DOHH2 (cell line): Measurements from ENCODE around the gene ATP2A1.

ENCODE experiments used
- EZH2phosphoT487 ChIP-seq: fragments of 200-600 bp; sonication (generic); IDR thresholded peaks from 2 replicates; pipeline ENCODE4 v1.6.1; 2017; ENCODE audit warnings: borderline replicate concordance, mild to moderate bottlenecking, antibody characterized with exemption, low read length, moderate library complexity, mixed read lengths
- TF ChIP-seq, protein P1 (sequence below): fragments of 200-600 bp; sonication (generic); IDR thresholded peaks from one replicate; pipeline ENCODE4 v1.5.1; 2014; ENCODE audit warnings: antibody characterized with exemption, mild to moderate bottlenecking, low read depth, low read length; ENCODE audit not compliant: poor library complexity, severe bottlenecking

DNA sequence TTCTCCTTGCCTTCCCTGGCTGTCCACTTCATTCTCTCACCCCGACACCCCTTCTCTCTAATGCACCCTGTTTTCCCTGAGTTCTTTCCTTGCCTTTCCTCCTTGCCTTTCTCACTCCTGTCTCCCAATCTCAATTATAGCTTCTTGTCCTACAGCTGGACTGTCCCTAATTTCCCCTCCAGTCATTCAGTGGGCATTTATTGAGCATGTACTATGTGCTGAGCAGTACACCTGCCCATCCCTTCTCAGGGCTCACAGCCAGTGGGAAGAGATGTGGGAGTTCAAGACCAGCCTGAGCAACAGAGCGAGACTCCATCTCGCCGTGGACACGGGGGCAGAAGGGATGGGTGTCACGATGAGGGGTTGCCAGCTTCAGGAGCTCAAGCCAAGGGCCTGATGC lies 5.8 kb downstream of the ATP2A1 start:
- TF ChIP-seq, protein P1, sequence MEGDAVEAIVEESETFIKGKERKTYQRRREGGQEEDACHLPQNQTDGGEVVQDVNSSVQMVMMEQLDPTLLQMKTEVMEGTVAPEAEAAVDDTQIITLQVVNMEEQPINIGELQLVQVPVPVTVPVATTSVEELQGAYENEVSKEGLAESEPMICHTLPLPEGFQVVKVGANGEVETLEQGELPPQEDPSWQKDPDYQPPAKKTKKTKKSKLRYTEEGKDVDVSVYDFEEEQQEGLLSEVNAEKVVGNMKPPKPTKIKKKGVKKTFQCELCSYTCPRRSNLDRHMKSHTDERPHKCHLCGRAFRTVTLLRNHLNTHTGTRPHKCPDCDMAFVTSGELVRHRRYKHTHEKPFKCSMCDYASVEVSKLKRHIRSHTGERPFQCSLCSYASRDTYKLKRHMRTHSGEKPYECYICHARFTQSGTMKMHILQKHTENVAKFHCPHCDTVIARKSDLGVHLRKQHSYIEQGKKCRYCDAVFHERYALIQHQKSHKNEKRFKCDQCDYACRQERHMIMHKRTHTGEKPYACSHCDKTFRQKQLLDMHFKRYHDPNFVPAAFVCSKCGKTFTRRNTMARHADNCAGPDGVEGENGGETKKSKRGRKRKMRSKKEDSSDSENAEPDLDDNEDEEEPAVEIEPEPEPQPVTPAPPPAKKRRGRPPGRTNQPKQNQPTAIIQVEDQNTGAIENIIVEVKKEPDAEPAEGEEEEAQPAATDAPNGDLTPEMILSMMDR = no peak
- no peak for TF ChIP-seq EZH2phosphoT487
